HCT116 (cell line): ENCODE results near the gene PDE4D. TPM values are rescaled to one million over a fixed set of nuclear protein-coding genes. Genes with fewer than 3 reads are reported as not detected.

Experiments
- ATAC-seq: fragments of 200-7000 bp; cut with Tn5 transposase; 2 replicates; pipeline ENCODE4 v1.9.1; 2020; ENCODE audit warnings: mild to moderate bottlenecking, moderate library complexity
- BruUV-seq: library from RNA; stranded (reverse); fragments of 400-500 nt; replicated peaks from 2 replicates; lab custom pipeline; 2021; lab: Mats Ljungman, UMichigan
- CTCF ChIA-PET: fragments of 300-600 bp; sonication (Branson Sonifier 250); formaldehyde crosslinking; loops from one replicate; lab custom pipeline; 2021; ENCODE audit warnings: antibody characterized with exemption; lab: Charles Lee
- POLR2A ChIA-PET: fragments of 300-600, 350-600 bp; sonication (Branson Sonifier 250); formaldehyde crosslinking; loops from one replicate; lab custom pipeline; 2021; ENCODE audit warnings: antibody characterized with exemption; lab: Charles Lee
- RAD21 ChIA-PET, 2 experiments: fragments of 300-600 bp; sonication (Branson Sonifier 250); formaldehyde crosslinking; loops; one replicate each; lab custom pipeline; 2023; ENCODE audit warnings: low total read pairs in 2 of 2; ENCODE audit not compliant: uncharacterized antibody in 2 of 2, unreplicated experiment in 2 of 2, low non-redundant PET in 1 of 2; lab: Charles Lee
- DNase-seq: peaks from one replicate; pipeline ENCODE4 v3.0.0-alpha.2; 2010; ENCODE audit warnings: low read depth, low spot score
- H2AFZ ChIP-seq: fragments of 200-600 bp; shearing (Covaris generic), sonication (generic); 2 replicates; pipeline ENCODE4 v1.6.1; 2017; ENCODE audit warnings: low read depth, mixed run types, mixed read lengths, antibody characterized with exemption, low read length; ENCODE audit not compliant: poor library complexity, severe bottlenecking
- H3K27ac ChIP-seq: 2 replicates; pipeline ENCODE4 v1.5.1; 2012; ENCODE audit warnings: low read depth, low read length
- H3K27me3 ChIP-seq: fragments of 200-600 bp; sonication (generic); 2 replicates; pipeline ENCODE4 v1.6.1; 2016; ENCODE audit warnings: mixed run types, low read length, mixed read lengths; ENCODE audit not compliant: insufficient read depth
- H3K36me3 ChIP-seq, 2 experiments: fragments of 200-500 bp in 1 of 2; fragments of 200-600 bp in 1 of 2; sonication (Bioruptor generic) in 1 of 2; sonication (generic) in 1 of 2; 2 replicates each; pipeline versions ENCODE4 v1.5.1 to v1.6.1; 2014 to 2016; ENCODE audit warnings: low read length in 2 of 2, inconsistent platforms in 1 of 2, mixed read lengths in 1 of 2, mixed run types in 1 of 2; ENCODE audit not compliant: insufficient read depth in 2 of 2, control insufficient read depth in 1 of 2
- H3K4me1 ChIP-seq, 2 experiments: fragments of 200-600 bp in 1 of 2; sonication (generic) in 1 of 2; 2 replicates each; pipeline versions ENCODE4 v1.5.1 to v1.6.1; 2012 to 2017; ENCODE audit warnings: low read length in 2 of 2, inconsistent platforms in 1 of 2, mild to moderate bottlenecking in 1 of 2, mixed read lengths in 1 of 2, mixed run types in 1 of 2, moderate library complexity in 1 of 2; ENCODE audit not compliant: insufficient read depth in 2 of 2, control insufficient read depth in 1 of 2
- H3K4me2 ChIP-seq: fragments of 200-600 bp; sonication (generic); 2 replicates; pipeline ENCODE4 v1.6.1; 2017; ENCODE audit warnings: mixed run types, low read length, mixed read lengths
- H3K4me3 ChIP-seq, 2 experiments: fragments of 200-600 bp in 1 of 2; sonication (generic) in 1 of 2; replicated peaks in 1 of 2; 2 replicates each; pipeline ENCODE4 v1.5.1; 2011 to 2016; ENCODE audit warnings: low read length in 2 of 2, control low read depth in 1 of 2, low read depth in 1 of 2, mild to moderate bottlenecking in 1 of 2, mixed read lengths in 1 of 2, mixed run types in 1 of 2
- H3K79me2 ChIP-seq: fragments of 200-600 bp; sonication (generic); 2 replicates; pipeline ENCODE4 v1.6.1; 2017; ENCODE audit warnings: mild to moderate bottlenecking, mixed run types, low read length, moderate library complexity, mixed read lengths; ENCODE audit not compliant: insufficient read depth
- H3K9ac ChIP-seq: fragments of 200-600 bp; sonication (generic); 2 replicates; pipeline ENCODE4 v1.6.1; 2016; ENCODE audit warnings: low read length, mixed read lengths
- H3K9me2 ChIP-seq: fragments of 200-600 bp; sonication (generic), shearing (Covaris generic); 2 replicates; pipeline ENCODE4 v1.6.1; 2017; ENCODE audit warnings: mixed run types, mild to moderate bottlenecking, moderate library complexity; ENCODE audit not compliant: insufficient read depth
- H3K9me3 ChIP-seq, 2 experiments: fragments of 200-500 bp in 1 of 2; fragments of 200-600 bp in 1 of 2; sonication (Bioruptor generic) in 1 of 2; sonication (generic) in 1 of 2; 2 replicates each; pipeline ENCODE4 v1.6.1; 2014 to 2017; ENCODE audit warnings: low read length in 2 of 2, mixed read lengths in 2 of 2, inconsistent platforms in 1 of 2, low read depth in 1 of 2, mild to moderate bottlenecking in 1 of 2, mixed run types in 1 of 2, moderate library complexity in 1 of 2; ENCODE audit not compliant: control insufficient read depth in 1 of 2, insufficient read depth in 1 of 2
- H4K20me1 ChIP-seq: fragments of 200-600 bp; sonication (generic), shearing (Covaris generic); 2 replicates; pipeline ENCODE4 v1.6.1; 2017; ENCODE audit warnings: mixed run types, mild to moderate bottlenecking, moderate library complexity; ENCODE audit not compliant: insufficient read depth
- ATF3 ChIP-seq: IDR thresholded peaks from 2 replicates; pipeline ENCODE4 v1.6.1; 2012
- CBX3 ChIP-seq: IDR thresholded peaks from 2 replicates; pipeline ENCODE4 v1.6.1; 2012; ENCODE audit warnings: low read depth
- CEBPB ChIP-seq: IDR thresholded peaks from 2 replicates; pipeline ENCODE4 v1.6.1; 2012; ENCODE audit warnings: low read depth
- EGR1 ChIP-seq: IDR thresholded peaks from 2 replicates; pipeline ENCODE4 v1.6.1; 2012; ENCODE audit warnings: low read depth
- EZH2 ChIP-seq: fragments of 200-600 bp; sonication (generic); IDR thresholded peaks from 2 replicates; pipeline ENCODE4 v1.6.1; 2017; ENCODE audit warnings: antibody characterized with exemption, mixed run types
- EZH2phosphoT487 ChIP-seq: fragments of 200-600 bp; IDR thresholded peaks from 2 replicates; pipeline ENCODE4 v1.6.1; 2018; ENCODE audit warnings: antibody characterized with exemption, borderline replicate concordance
- FOSL1 ChIP-seq: IDR thresholded peaks from 2 replicates; pipeline ENCODE4 v1.6.1; 2012; ENCODE audit warnings: low read depth
- JUND ChIP-seq: IDR thresholded peaks from 2 replicates; pipeline ENCODE4 v1.6.1; 2012
- MAX ChIP-seq: IDR thresholded peaks from 2 replicates; pipeline ENCODE4 v1.6.1; 2012
- POLR2A ChIP-seq: IDR thresholded peaks from 2 replicates; pipeline ENCODE4 v1.7.0; 2011; ENCODE audit warnings: borderline replicate concordance; ENCODE audit not compliant: insufficient read depth, insufficient read length; ENCODE audit errors: extremely low read depth
- POLR2AphosphoS5 ChIP-seq: IDR thresholded peaks from 2 replicates; pipeline ENCODE4 v1.6.1; 2011; ENCODE audit warnings: mild to moderate bottlenecking, low read depth, low read length, moderate library complexity
- REST ChIP-seq: IDR thresholded peaks from 2 replicates; pipeline ENCODE4 v1.6.1; 2012; ENCODE audit warnings: low read depth
- YY1 ChIP-seq: IDR thresholded peaks from 2 replicates; pipeline ENCODE4 v1.6.1; 2011; ENCODE audit warnings: low read length, low read depth, moderate library complexity, mild to moderate bottlenecking; ENCODE audit not compliant: insufficient replicate concordance; ENCODE audit errors: extremely low read depth
- ZBTB33 ChIP-seq: IDR thresholded peaks from 2 replicates; pipeline ENCODE4 v1.6.1; 2011; ENCODE audit warnings: mild to moderate bottlenecking, low read length, moderate library complexity; ENCODE audit not compliant: insufficient replicate concordance; ENCODE audit errors: extremely low read depth
- ZNF274 ChIP-seq: fragments of 200-500 bp; sonication (Bioruptor generic); IDR thresholded peaks from 2 replicates; pipeline ENCODE4 v1.6.1; 2014; ENCODE audit warnings: mild to moderate bottlenecking, low read depth, low read length, inconsistent platforms
- intact Hi-C: fragments of 100-400 bp; cut with micrococcal nuclease; formaldehyde crosslinking; loops from 2 replicates; pipeline ENCODE4 v1.10.0; 2022
- total RNA-seq: library from RNA; stranded (reverse); gene quantifications from one replicate; pipeline ENCODE4 v1.2.1, GENCODE V29; 2021; ENCODE audit not compliant: unreplicated experiment

Gene PDE4D
- total RNA-seq, 1 experiment from 2014 or later: 1.1 TPM

GRCh38 chr5:59158165-59158564 is 735.4 kb downstream of the PDE4D start:
- BruUV-seq: no TSS peak
- Histone ChIP-seq H3K4me1 (no peaks in the 10 kb centered on the region), H4K20me1 (no peaks in the 10 kb centered on the region), H3K4me3 (no peak overlapping the region), H3K4me2 (no peak overlapping the region), H3K27ac (no peak overlapping the region), H3K36me3 (no peaks in the 10 kb centered on the region), H3K79me2 (no peaks in the 10 kb centered on the region), H3K9me3 (no peaks in the 10 kb centered on the region), H2AFZ (no peak overlapping the region), H3K9me2 (no peaks in the 10 kb centered on the region), H3K9ac (no peak overlapping the region), H3K27me3 (peaks cover 12% of the 10 kb centered on the region; the same call in 1 of the 2 replicates)
- POLR2A ChIA-PET: no interaction called here
- intact Hi-C loops: no loop called here
- CTCF ChIA-PET: interaction anchor here (0.9 kb wide), 1 partner anchor 16 kb away, joined by 3 read pairs; no protein-coding TSS in a partner anchor
- ATAC-seq: no peak
- DNase-seq: no peak
- RAD21 ChIA-PET: no interaction called here
- TF ChIP-seq POLR2AphosphoS5: no peak

- Histone ChIP-seq H3K4me1 (no peaks in the 10 kb centered on the region), H3K27ac (no peak overlapping the region), H3K9me2 (no peaks in the 10 kb centered on the region), H3K4me3 (no peak overlapping the region), H2AFZ (no peak overlapping the region), H3K27me3 (peaks cover 14% of the 10 kb centered on the region), H4K20me1 (no peaks in the 10 kb centered on the region), H3K9me3 (no peaks in the 10 kb centered on the region), H3K79me2 (no peaks in the 10 kb centered on the region), H3K4me2 (no peak overlapping the region), H3K9ac (no peak overlapping the region), H3K36me3 (no peaks in the 10 kb centered on the region)
- BruUV-seq: no TSS peak
- intact Hi-C loops: no loop called here
- ATAC-seq (no peak), DNase-seq (no peak)
- ChIA-PET POLR2A (no interaction called here), CTCF (no interaction called here), RAD21 (no interaction called here)
- TF ChIP-seq JUND: no peak
- no peak for TF ChIP-seq ATF3
- TF ChIP-seq FOSL1: no peak
- TF ChIP-seq EZH2phosphoT487: no peak
- no peak for TF ChIP-seq YY1
- TF ChIP-seq REST: no peak
- no peak for TF ChIP-seq EGR1
- TF ChIP-seq CBX3: no peak
- TF ChIP-seq ZBTB33: no peak
- TF ChIP-seq CEBPB: no peak
- no peak for TF ChIP-seq POLR2A
- TF ChIP-seq EZH2: no peak
- no peak for TF ChIP-seq ZNF274
- TF ChIP-seq MAX: no peak
Observed at GRCh38 chr5:59157068-59157467, 736.5 kb downstream of the PDE4D start.
